ENCODE measurements around the gene LAMP1.
A peak's percentile ranks its signal among the peaks of the same experiment; 100 is the strongest.
"Not testable (repeated sequence)": the region's sequence is repeated elsewhere in the genome, so short reads cannot be mapped to it uniquely, and the experiment has no call there.

Gene LAMP1

DNA sequence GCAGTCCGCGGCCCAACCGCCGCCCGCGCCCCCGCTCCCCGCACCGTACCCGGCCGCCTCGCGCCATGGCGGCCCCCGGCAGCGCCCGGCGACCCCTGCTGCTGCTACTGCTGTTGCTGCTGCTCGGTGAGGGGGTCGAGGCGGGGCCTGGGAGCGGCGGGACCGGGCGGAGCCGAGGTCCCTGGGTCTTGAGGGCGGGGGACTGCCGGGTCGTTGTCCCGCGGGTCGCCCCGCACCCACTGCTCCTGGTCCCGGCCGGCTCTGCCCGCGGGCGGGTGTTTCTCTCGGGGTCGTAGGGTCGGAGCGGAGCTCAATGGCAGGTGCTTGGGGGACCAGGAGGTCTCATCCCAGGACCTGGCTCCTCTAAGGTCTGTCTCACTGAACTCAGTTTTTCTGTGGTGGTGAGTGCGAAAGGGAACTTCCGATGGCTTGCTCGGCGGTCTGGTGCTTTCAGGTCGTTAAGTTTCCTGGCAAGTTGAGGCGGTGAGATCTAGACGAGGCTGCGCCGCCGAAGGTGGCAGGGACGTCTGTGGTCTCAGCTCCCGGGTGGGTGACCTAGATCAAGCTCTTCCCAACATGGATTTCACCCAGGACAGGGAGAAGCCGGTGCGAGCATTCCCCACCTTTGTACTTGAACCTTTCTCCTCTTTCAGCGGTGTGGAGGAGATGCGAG is 467 bp downstream of the LAMP1 start:
- peak; percentile 12 for DNase-seq (ENCODE audit: low read depth)

DNA sequence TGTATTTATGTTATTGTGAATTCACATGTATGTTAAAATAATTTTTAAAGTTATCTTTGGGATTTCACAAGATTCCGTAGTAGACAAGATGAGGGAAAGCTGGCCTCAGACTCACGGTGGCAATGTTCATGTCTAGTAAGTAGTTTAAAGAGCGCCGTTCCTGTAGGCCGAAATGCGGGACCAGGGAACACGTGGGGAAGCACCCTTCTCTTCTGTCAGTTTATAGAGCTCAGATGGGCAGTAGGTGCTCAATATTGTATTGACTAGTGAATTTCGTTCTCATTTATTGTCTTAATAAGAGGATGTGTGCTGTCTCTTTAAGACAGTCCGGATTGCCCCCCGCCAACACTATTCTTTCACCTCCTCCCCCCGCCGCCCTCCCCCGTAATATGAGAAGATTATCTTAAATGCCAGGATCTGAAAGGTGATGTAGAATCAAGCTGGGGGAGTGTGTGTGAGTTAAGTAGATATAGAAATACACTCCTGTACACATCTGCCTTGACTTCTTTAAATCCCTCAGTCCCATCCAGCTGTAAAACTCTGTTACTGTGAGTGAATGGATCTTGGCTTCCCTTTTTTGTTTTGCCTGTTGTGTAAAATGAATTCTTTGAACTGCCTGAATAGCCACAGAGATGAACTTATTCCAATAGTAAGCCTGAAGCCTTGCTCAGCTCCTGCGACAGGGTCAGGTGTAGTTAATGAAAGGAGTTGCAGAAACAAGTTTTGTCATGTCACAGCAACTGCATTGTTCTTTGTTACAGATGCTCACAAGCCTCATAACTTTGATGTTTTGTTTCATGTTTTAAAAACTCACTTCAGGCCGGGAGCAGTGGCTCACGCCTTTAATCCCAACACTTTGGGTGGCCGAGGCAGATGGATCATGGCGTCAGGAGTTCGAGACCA is 1.3 kb downstream of the LAMP1 start:
- no peak for DNase-seq (ENCODE audit: low read depth)

DNA sequence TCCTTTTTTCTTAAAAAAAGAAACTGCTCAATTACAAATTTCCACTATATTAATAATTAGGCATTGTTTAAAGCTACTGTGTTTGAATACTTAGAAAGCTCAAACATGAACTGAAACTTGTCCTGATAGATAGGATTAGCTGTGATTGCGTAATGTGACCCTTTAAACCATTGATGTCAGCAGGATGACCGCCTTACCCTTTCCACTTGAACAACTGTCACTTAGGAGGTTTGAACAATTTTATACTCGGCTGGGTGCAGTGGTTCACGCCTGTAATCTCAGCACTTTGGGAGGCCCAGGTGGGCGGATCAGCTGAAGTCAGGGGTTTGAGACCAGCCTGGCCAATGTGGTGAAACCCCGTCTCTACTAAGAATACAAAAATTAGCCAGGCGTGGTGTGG is 2.9 kb downstream of the LAMP1 start:
- no peak for DNase-seq (ENCODE audit: low read depth)

DNA sequence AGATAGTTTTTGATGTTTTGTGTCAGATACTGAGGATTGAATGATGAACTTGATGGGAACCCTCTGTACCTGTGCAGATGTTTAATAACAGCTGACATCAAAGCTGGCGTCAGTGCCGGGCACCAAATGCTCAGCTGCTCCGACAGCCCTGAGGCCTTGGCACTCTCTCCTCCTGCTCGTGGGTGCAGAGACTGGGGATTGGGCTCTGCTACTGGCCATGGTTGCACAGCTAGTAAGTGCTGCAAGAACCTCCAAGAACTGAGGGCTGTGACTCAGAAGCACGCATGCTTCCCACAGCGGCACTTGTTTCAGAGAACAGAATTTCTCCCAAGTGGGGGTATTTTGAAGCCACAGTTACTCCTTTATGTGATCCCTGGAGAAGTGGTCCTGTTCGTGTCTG is 5.9 kb downstream of the LAMP1 start:
- no peak for DNase-seq (ENCODE audit: low read depth)

DNA sequence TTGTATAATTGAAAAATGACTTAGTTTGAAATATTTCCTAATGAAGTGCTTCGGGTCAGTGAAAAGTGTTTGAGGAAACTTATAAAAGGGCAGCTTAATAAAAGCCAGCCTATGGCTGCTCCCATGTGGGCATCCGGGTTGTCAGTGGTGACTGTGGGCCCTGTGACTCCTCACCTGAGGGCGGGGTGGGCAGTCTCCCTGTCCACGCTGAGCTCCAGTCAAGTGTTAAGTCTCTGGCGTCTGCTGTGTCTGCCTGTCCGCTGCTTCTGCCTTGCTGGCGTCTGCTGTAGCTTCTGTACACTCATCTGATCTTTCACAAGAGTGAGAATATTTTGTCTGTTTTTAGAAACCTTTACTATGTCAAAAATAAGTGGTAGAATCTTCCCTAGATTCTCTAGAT is 7.1 kb downstream of the LAMP1 start:
- no peak for DNase-seq (ENCODE audit: low read depth)

DNA sequence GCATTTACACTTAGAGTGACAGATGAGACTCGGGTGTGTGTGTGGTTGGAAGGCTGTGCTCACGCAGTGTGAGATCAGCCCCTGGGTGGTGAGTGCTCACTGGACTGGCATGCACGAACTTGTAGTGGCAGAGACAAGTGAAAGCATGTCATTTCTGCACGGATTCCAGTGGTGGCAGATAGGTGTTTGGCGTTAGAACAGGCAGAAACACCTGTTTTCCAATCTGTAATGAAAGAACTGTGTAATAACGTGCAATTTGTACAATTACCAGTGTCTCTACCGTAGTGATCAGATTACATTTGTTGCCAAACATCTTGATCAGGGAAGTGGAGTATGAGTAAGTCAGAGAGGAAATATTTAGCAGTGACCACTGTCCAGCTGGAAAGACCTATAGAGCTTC is 8.2 kb downstream of the LAMP1 start:
- DNase-seq (ENCODE audit: low read depth), result no peak

DNA sequence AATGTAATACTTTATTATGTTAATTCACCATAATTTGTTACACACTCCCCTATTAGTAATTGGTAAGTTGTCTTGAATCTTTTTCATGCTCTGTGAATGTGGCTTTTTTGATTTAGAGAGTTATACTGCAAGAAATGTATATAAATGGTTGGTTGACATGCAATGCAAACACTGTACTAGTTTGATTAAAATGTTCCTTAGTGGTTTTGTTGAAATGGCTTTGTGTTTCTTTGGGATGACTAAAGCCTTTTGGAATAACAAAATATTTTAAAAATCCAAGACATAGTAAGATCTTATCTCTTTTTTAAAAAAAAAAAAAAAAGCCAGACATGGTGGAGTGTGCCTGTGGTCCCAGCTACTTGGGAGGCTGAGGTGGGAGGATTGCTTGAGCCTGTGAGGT is 10.5 kb downstream of the LAMP1 start:
- DNase-seq (ENCODE audit: low read depth), result no peak

DNA sequence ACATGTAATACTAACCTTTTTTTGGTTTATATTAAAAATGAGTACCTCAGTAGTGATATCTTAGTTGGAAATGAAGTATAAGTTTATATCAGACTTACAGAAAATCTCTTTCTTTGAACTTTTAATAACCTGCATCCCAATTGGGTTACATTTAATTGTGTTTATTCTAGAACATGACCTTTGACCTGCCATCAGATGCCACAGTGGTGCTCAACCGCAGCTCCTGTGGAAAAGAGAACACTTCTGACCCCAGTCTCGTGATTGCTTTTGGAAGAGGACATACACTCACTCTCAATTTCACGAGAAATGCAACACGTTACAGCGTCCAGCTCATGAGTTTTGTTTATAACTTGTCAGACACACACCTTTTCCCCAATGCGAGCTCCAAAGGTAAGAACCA is 12.4 kb downstream of the LAMP1 start:
- DNase-seq (ENCODE audit: low read depth), result no peak

DNA sequence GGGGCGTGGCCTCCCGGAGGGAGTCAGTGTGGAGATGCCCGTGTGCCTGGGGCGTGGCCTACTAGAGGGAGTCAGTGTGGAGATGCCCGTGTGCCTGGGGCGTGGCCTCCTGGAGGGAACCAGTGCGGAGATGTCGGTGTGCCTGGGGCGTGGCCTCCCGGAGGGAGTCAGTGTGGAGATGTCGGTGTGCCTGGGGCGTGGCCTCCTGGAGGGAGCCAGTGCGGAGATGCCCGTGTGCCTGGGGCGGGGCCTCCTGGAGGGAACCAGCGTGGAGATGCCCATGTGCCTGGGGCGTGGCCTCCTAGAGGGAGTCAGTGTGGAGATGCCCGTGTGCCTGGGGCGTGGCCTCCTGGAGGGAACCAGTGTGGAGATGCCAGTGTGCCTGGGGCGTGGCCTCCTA is 17.1 kb downstream of the LAMP1 start:
- not testable (repeated sequence) for DNase-seq (ENCODE audit: low read depth)

DNA sequence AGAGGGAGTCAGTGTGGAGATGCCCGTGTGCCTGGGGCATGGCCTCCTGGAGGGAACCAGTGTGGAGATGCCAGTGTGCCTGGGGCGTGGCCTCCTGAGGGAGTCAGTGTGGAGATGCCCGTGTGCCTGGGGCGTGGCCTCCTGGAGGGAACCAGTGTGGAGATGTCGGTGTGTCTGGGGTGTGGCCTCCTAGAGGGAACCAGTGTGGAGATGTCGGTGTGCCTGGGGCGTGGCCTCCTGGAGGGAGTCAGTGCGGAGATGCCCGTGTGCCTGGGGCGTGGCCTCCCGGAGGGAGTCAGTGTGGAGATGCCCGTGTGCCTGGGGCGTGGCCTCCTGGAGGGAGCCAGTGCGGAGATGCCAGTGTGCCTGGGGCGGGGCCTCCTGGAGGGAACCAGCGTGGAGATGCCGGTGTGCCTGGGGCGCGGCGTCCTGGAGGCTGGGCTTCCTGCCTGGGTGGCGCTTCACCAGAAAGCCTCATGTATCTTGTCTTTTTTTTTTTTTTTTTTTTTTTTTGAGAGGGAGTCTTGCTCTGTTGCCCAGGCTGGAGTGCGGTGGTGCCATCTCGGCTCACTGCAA is 17.9 kb downstream of the LAMP1 start:
- DNase-seq (ENCODE audit: low read depth), result not testable (repeated sequence)

DNA sequence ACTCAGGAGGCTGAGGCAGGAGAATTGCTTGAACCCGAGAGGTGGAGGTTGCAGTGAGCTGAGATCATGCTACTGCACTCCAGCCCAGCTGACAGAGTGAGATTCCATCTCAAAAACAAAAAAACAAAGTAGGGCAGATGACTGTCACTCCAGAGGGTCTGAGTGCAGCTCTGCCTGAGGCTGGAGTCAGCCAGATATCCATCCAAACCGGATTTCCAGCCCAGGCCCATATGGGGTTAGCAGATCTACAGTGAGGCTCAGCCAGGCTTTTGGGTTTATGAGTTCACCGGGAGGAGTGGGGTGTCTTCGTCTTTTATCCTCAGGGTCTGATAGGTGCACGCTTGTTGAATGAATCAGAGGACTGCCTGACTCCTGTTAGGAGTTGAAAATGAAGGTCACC is 19.0 kb downstream of the LAMP1 start:
- DNase-seq (ENCODE audit: low read depth), result no peak

DNA sequence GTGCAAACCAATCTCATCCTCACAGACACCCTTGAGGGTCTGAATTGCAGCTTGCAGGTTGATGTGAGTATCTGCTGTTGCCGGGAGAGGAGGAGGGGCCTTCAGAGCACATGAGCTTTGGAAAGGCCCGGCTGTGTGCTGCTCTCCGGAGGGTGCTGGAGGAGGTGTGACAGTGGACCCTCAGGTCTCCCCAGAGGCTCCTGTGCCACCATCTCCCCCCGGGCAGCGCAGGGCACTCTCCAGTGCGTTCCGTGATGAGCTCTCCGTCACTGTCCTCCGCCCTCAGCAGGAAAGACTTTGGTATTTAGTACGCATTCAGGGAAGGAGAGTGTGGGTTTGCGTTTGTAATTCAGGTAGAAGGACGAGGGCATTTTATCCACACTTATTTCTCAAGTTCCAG is 20.0 kb downstream of the LAMP1 start:
- no peak for DNase-seq (ENCODE audit: low read depth)

DNA sequence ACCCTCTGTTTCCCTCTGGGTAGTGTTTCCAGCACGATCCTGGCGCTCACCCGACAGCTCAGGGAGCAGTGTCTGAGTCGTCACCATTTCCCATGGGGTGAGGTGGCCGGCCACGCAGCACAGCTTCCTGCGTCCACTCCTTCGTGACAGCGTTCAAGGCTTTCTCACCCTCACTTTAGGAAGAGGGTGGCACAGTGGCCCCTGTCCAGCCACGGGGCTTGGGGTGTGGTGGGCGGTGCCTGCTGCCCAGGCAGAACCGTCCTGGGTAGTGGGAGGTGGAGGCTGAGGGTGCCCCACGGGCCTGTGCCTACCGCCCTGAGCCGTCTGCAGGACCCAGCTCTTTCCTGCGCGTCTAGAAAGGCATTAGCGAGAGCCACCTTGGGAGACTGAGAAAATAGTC is 21.9 kb downstream of the LAMP1 start:
- no peak for DNase-seq (ENCODE audit: low read depth)

DNA sequence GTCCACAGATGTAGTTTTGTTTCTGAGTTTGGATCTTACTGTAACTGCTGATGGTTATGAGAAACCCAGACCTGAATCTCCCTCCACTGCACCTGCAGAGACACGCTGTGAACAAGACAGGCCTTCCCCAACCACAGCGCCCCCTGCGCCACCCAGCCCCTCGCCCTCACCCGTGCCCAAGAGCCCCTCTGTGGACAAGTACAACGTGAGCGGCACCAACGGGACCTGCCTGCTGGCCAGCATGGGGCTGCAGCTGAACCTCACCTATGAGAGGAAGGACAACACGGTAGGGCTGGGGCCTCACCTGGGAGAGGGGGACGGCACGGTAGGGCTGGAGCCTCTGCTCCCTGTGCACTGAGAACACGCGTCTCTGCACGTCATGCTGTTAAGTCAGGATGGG is 22.3 kb downstream of the LAMP1 start:
- DNase-seq (ENCODE audit: low read depth), result no peak

DNA sequence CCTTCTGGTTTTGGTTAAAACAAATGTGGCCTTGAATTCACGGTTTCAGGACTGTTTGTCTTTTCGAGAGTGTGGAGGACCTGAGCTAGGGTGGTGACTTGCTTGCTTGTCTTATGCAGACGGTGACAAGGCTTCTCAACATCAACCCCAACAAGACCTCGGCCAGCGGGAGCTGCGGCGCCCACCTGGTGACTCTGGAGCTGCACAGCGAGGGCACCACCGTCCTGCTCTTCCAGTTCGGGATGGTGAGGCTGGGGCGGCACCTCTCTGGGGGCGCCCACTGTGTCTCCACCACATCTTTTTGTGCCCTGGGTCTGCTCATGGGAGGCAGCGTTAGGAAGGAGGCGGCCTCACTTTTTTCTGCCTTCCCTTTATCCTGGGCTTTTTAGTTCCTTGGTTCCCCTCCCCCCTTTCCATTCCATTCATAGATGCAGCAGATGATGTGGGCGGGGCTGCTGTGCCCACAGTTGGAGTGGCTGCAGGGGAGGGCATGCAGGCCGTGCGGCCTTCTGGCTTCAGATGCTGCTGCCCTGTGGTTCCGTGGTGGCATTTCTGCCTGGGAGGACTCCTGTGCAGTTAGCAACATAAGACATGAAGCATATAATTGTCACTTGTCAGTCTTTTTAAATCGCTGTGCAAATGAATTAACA is 23.3 kb downstream of the LAMP1 start:
- no peak for DNase-seq (ENCODE audit: low read depth)

DNA sequence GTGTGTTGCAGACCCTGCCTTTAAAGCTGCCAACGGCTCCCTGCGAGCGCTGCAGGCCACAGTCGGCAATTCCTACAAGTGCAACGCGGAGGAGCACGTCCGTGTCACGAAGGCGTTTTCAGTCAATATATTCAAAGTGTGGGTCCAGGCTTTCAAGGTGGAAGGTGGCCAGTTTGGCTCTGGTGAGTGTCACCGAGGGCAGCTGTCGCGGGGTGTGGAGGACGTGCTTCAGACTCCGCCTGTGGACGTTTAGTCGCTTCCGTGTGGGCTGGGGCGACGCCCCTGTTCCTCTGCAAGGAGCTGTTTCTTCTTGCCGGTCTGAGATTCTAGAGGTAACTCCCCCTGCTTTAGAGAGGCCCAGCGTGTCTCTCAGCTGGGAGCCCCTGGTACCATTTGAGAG is 24.5 kb downstream of the LAMP1 start:
- no peak for DNase-seq (ENCODE audit: low read depth)

DNA sequence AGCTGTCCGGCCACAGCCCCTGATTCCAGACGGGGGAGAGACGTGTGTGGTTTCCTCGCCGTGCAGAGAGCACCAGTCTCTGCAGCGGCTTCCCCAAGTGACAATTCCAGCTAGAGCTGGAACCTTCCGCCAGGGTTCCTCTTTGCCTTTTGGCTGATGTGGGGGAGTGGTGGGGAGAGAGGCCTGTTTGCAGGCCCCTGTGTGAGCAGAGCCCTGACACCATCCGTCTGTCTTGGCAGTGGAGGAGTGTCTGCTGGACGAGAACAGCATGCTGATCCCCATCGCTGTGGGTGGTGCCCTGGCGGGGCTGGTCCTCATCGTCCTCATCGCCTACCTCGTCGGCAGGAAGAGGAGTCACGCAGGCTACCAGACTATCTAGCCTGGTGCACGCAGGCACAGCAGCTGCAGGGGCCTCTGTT is 25.0 kb downstream of the LAMP1 start:
- DNase-seq (ENCODE audit: low read depth), result no peak

DNA sequence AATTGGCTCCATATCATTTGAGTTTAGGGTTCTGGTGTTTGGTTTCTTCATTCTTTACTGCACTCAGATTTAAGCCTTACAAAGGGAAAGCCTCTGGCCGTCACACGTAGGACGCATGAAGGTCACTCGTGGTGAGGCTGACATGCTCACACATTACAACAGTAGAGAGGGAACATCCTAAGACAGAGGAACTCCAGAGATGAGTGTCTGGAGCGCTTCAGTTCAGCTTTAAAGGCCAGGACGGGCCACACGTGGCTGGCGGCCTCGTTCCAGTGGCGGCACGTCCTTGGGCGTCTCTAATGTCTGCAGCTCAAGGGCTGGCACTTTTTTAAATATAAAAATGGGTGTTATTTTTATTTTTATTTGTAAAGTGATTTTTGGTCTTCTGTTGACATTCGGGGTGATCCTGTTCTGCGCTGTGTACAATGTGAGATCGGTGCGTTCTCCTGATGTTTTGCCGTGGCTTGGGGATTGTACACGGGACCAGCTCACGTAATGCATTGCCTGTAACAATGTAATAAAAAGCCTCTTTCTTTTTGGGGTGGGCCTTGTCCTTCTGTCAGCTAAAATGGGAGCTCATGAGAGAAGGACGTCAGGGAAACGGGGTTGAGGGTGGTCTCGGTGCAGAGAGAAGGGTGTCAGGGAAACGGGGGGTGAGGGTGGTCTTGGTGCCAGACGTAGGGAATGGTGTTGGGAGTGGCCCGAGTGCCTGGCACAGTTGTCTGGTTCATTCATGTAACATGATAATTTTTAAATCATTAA is 26.0 kb downstream of the LAMP1 start:
- DNase-seq (ENCODE audit: low read depth), result no peak

DNA sequence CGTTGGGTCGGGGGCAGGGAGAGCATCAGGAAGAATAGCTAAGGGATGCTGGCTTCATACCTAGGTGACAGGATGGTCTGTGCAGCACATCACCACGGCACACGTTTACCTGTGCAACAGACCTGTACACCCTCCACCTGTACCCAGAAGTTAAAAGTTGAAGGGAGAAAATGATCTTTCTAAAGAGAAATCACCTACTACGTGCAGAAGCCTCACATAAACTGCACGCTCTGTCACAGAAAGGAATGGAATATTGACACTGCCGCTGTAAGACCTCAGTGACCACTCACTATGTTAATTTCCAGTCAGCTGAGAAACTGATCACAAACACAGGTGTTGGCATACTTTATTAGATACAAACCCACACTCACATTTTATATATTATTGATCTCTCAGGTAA is 26.8 kb downstream of the LAMP1 start:
- no peak for DNase-seq (ENCODE audit: low read depth)

DNA sequence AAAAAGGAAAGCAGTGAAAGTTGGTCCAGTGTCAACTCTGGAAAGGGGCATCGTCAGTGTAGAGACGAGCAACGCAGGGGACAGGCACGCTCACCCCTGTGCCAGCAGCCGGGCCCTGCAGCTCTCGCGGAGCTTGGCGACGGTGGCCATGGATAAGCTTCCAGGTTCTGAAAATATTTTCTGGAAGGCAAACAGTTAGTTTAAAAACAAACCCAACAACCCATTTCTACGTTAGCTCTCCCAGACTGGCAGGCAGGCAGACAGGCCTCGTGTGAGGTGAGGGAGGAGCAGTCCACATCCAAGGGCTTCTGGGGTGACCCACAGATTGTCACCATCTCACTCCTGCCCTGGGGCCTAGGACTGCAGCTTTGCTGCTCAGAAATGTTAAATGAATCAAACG is 27.4 kb downstream of the LAMP1 start:
- no peak for DNase-seq (ENCODE audit: low read depth)

DNA sequence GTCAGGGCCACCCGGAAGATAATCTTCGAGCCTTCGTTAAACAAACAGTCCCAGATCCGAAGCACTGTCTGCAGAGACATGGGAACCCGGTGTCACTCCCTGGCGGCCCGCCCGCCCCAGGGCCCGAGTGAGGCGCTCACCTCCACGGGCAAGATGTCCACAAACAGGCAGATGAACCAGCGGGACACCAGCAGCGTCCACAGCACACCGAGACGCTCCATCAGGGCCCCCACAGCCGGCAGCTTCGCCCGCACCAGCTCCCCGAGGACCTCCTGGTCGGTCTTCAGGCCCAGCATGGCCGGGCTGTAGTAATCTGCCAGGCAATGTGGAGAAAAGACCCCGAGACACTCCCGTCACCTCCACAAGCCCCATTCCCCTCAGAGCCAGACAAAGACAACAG is 28.7 kb downstream of the LAMP1 start:
- DNase-seq (ENCODE audit: low read depth), result no peak

DNA sequence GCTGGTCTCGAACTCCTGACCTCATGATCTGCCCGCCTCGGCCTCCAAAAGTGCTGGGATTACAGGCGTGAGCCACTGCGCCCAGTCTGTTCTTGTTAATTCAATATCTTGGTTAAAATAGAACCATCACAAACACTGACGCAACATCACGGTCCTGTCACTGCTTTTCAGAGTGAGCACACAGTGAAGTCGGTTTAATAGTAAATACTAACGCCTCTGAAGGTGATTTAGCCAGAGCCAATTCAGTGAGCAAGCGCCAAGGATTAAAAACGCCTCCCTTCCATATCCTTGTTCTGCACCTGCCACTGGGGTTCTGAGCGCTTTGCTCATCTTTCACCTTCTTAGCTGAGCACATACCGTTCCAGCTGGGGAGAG is 30.3 kb downstream of the LAMP1 start:
- no peak for DNase-seq (ENCODE audit: low read depth)
